Vagina (tissue), 2 donors: Measurements from ENCODE around the gene DDX43. TPM values are rescaled to one million over a fixed set of nuclear protein-coding genes. Genes with fewer than 3 reads are reported as not detected.

Source experiments
- DNase-seq, 2 donors: peaks; one replicate each; pipeline ENCODE4 v3.0.0-alpha.2; 2017; ENCODE audit errors: extremely low spot score in 2 of 2
- H3K27ac ChIP-seq: fragments of 200-600 bp; sonication (generic); one replicate; pipeline ENCODE4 v1.5.1; 2019
- H3K27me3 ChIP-seq: fragments of 200-600 bp; sonication (generic); one replicate; pipeline ENCODE4 v1.5.1; 2019
- H3K36me3 ChIP-seq, 2 donors: fragments of 200-600 bp; sonication (generic); one replicate each; pipeline ENCODE4 v1.5.1; 2017 to 2019
- H3K4me1 ChIP-seq: fragments of 200-600 bp; sonication (generic); one replicate; pipeline ENCODE4 v1.5.1; 2019
- H3K4me3 ChIP-seq, 2 donors: fragments of 200-600 bp; sonication (generic); 1 replicate in 1 of 2; 2 replicates in 1 of 2; pipeline ENCODE4 v1.5.1; 2016 to 2019
- H3K9me3 ChIP-seq: fragments of 200-600 bp; sonication (generic); one replicate; pipeline ENCODE4 v1.5.1; 2019
- CTCF ChIP-seq, 3 experiments: fragments of 450-650 bp in 2 of 3; fragments of 200-600 bp in 1 of 3; sonication (generic) in 1 of 3; IDR thresholded peaks; one replicate each; pipeline ENCODE4 v1.5.1; 2017 to 2019; ENCODE audit warnings: antibody characterized with exemption in 3 of 3, mild to moderate bottlenecking in 2 of 3, moderate library complexity in 2 of 3
- POLR2A ChIP-seq, 2 donors: fragments of 450-650 bp; IDR thresholded peaks; one replicate each; pipeline ENCODE4 v1.6.1; 2017; ENCODE audit warnings: antibody characterized with exemption in 2 of 2, mild to moderate bottlenecking in 2 of 2, moderate library complexity in 2 of 2
- POLR2AphosphoS5 ChIP-seq, 2 donors: sonication (generic); formaldehyde crosslinking; IDR thresholded peaks; one replicate each; pipeline ENCODE4 v1.9.0; 2017; ENCODE audit warnings: antibody characterized with exemption in 2 of 2, mild to moderate bottlenecking in 2 of 2, low read depth in 1 of 2; ENCODE audit not compliant: insufficient read depth in 1 of 2
- intact Hi-C: fragments of 100-400 bp; cut with DNase I; formaldehyde crosslinking; loops from one replicate; pipeline ENCODE4 v1.15.1; 2023
- total RNA-seq: library from RNA; depleted of rRNA; stranded (reverse); fragments of >200 nt; gene quantifications from one replicate; pipeline ENCODE4 v1.2.3, GENCODE V29; 2016

DDX43 gene
- total RNA-seq, 1 donor from 2014 or later, result 0.49 TPM

- Histone ChIP-seq H3K27ac (no peak overlapping the region), H3K9me3 (no peaks in the 10 kb centered on the region)
- intact Hi-C loops, result no loop called here
These were observed 31.6 kb upstream of the DDX43 start for GRCh38 chr6:73362869-73363536.

GRCh38 chr6:73363537-73363875, 31.1 kb upstream of the DDX43 start:
- Histone ChIP-seq H3K9me3 (no peaks in the 10 kb centered on the region), H3K4me3 (no peak overlapping the region), H3K27ac (no peak overlapping the region), H3K27me3 (no peaks in the 10 kb centered on the region), H3K36me3 (no peaks in the 10 kb centered on the region), H3K4me1 (no peaks in the 10 kb centered on the region)
- intact Hi-C loops, result no loop called here
- no peak for TF ChIP-seq POLR2A (IDR thresholded peaks at IDR 0.05)
- no peak for TF ChIP-seq CTCF (IDR thresholded peaks at IDR 0.05)
- no peak for TF ChIP-seq POLR2AphosphoS5 (IDR thresholded peaks at IDR 0.05; ENCODE audit: insufficient read depth in 1 of 2, low read depth in 1 of 2)
- no peak for DNase-seq

More at GRCh38 chr6:73362869-73363536, 31.6 kb upstream of the DDX43 start:
- H3K27me3 ChIP-seq, result no peaks in the 10 kb centered on the region
- no peaks in the 10 kb centered on the region for H3K4me1 ChIP-seq
- TF ChIP-seq CTCF (IDR thresholded peaks at IDR 0.05) (no peak), POLR2AphosphoS5 (IDR thresholded peaks at IDR 0.05; ENCODE audit: insufficient read depth in 1 of 2, low read depth in 1 of 2) (no peak), POLR2A (IDR thresholded peaks at IDR 0.05) (no peak)
- no peak overlapping the region for H3K4me3 ChIP-seq
- DNase-seq, result no peak
- no peaks in the 10 kb centered on the region for H3K36me3 ChIP-seq

- Histone ChIP-seq H3K36me3 (no peaks in the 10 kb centered on the region), H3K4me3 (no peak overlapping the region), H3K27me3 (no peaks in the 10 kb centered on the region), H3K27ac (no peak overlapping the region), H3K9me3 (no peaks in the 10 kb centered on the region), H3K4me1 (no peaks in the 10 kb centered on the region)
- intact Hi-C loops, result no loop called here
- no peak for TF ChIP-seq CTCF (IDR thresholded peaks at IDR 0.05)
- TF ChIP-seq POLR2AphosphoS5 (IDR thresholded peaks at IDR 0.05; ENCODE audit: insufficient read depth in 1 of 2, low read depth in 1 of 2), result no peak
- no peak for TF ChIP-seq POLR2A (IDR thresholded peaks at IDR 0.05)
- DNase-seq, result no peak
These were observed 30.5 kb upstream of the DDX43 start for GRCh38 chr6:73364121-73364520.

- H3K27ac ChIP-seq, result no peak overlapping the region
- intact Hi-C loops, result no loop called here
- H3K4me3 ChIP-seq, result no peak overlapping the region
- DNase-seq, result no peak
- H3K4me1 ChIP-seq, result no peaks in the 10 kb centered on the region
- no peaks in the 10 kb centered on the region for H3K27me3 ChIP-seq
- H3K9me3 ChIP-seq, result no peaks in the 10 kb centered on the region
- H3K36me3 ChIP-seq, result no peaks in the 10 kb centered on the region
- TF ChIP-seq POLR2AphosphoS5 (IDR thresholded peaks at IDR 0.05; ENCODE audit: insufficient read depth in 1 of 2, low read depth in 1 of 2), result no peak
These were observed 30.1 kb upstream of the DDX43 start for GRCh38 chr6:73364549-73364948.

- Histone ChIP-seq H3K4me3 (no peak overlapping the region), H3K27ac (no peak overlapping the region), H3K4me1 (no peaks in the 10 kb centered on the region), H3K9me3 (no peaks in the 10 kb centered on the region), H3K36me3 (no peaks in the 10 kb centered on the region), H3K27me3 (no peaks in the 10 kb centered on the region)
- no peak for DNase-seq
- no peak for TF ChIP-seq CTCF (IDR thresholded peaks at IDR 0.05)
- TF ChIP-seq POLR2A (IDR thresholded peaks at IDR 0.05), result no peak
- TF ChIP-seq POLR2AphosphoS5 (IDR thresholded peaks at IDR 0.05; ENCODE audit: insufficient read depth in 1 of 2, low read depth in 1 of 2), result no peak
- intact Hi-C loops, result no loop called here
These were observed 26.8 kb upstream of the DDX43 start for GRCh38 chr6:73367761-73368355.
